ENCODE results near the gene KIF9. TPM values are rescaled to one million over a fixed set of nuclear protein-coding genes. Genes with fewer than 3 reads are reported as not detected.

The KIF9 gene
- total RNA-seq, 4 donors from 2014 or later: 1.1 to 9.2 (median 7.5) TPM

DNA sequence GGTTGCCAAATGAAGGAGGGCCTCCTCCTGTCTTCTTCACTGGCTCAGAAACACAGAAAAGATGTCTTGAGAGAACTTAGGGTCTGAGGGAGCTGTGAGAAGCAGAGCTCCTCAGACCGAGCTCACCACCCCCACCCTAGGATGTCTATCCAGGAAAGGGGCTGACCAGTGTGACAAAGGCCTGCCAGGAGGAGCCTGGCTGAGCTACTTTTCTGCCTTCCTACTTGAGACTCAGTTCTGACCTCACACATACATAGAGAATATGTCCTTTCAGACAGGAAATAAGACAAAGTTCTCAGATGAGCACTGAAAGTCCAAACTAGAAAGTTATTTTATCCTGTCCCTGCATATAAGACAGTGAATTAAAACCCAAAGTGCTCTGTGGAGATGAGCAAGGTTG, 54.5 kb downstream of the KIF9 start:
- no peak for TF ChIP-seq POLR2A (IDR thresholded peaks at IDR 0.05)
- TF ChIP-seq, protein P1, sequence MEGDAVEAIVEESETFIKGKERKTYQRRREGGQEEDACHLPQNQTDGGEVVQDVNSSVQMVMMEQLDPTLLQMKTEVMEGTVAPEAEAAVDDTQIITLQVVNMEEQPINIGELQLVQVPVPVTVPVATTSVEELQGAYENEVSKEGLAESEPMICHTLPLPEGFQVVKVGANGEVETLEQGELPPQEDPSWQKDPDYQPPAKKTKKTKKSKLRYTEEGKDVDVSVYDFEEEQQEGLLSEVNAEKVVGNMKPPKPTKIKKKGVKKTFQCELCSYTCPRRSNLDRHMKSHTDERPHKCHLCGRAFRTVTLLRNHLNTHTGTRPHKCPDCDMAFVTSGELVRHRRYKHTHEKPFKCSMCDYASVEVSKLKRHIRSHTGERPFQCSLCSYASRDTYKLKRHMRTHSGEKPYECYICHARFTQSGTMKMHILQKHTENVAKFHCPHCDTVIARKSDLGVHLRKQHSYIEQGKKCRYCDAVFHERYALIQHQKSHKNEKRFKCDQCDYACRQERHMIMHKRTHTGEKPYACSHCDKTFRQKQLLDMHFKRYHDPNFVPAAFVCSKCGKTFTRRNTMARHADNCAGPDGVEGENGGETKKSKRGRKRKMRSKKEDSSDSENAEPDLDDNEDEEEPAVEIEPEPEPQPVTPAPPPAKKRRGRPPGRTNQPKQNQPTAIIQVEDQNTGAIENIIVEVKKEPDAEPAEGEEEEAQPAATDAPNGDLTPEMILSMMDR (IDR thresholded peaks at IDR 0.05): no peak
- no peaks in the 10 kb centered on the region for H3K36me3 ChIP-seq
- no peak for DNase-seq
- no peak overlapping the region for H3K4me3 ChIP-seq
- no peaks in the 10 kb centered on the region for H3K9me3 ChIP-seq
- intact Hi-C loops (cut with DNase I): no loop called here
- no peak overlapping the region for H3K27ac ChIP-seq
- no peaks in the 10 kb centered on the region for H3K4me1 ChIP-seq
- H3K27me3 ChIP-seq: no peaks in the 10 kb centered on the region
- 0 to 100% methylated on average over 1 of the region's 1 CpG for WGBS, 2 donors

DNA sequence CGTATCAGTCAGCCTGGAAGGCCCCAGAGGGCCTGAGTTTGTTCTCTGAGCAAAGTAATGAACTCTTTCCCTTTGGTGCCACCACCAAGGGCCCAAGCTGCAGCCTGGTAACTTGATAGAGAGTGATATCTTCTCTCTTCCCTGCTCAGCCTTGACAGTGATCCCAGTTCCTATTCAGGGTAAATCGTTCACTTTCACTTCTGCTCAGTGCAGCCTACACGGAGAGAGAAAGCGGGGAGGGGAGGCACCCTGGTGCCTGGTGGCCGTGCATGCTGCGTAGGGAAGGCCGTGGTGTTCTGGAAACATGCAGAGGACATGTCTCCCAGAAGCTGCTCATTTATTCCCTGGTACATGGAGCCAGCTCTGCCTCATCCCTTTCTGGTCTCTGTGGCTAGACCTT, 54.9 kb downstream of the KIF9 start:
- H3K27me3 ChIP-seq: no peaks in the 10 kb centered on the region
- WGBS, 2 donors: 51 to 81% methylated on average over 6 to 7 of the region's 7 CpGs
- no peak overlapping the region for H3K27ac ChIP-seq
- no peaks in the 10 kb centered on the region for H3K4me1 ChIP-seq
- TF ChIP-seq POLR2A (IDR thresholded peaks at IDR 0.05): no peak
- TF ChIP-seq, protein P1 (IDR thresholded peaks at IDR 0.05): no peak
- no peak overlapping the region for H3K4me3 ChIP-seq
- intact Hi-C loops (cut with DNase I): no loop called here
- no peaks in the 10 kb centered on the region for H3K36me3 ChIP-seq
- H3K9me3 ChIP-seq: no peaks in the 10 kb centered on the region
- no peak for DNase-seq

DNA sequence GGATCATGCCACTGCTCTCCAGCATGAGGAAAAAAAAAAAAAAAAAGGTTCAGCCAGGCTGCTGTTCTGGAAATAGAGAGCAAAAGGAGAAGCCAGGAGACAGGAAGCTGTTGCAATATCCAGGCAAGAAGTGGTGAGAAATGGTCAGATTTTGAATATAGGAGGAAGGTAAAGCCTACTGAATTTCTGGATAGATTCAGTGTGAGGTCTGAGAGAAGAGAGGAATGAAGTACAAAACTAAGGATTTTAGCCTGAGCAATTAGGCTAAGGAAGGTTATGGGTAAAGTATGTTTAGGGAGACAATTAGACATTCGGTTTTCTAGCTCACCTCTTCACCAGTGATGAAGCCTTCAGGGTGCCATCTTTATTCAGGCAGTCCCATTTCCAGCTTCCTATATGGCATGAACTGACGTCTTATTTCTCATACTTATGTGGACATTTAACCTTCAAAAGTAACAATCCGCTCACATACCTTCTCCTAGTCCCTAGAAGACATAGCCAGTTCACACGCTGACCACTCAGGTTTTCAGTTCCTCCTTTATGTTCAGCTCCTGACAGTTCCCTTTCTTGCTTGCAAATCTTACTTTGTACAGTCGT, 57.2 kb downstream of the KIF9 start:
- 68 to 85% methylated on average over 5 of the region's 5 CpGs for WGBS, 2 donors
- Histone ChIP-seq H3K9me3 (no peaks in the 10 kb centered on the region), H3K27me3 (no peaks in the 10 kb centered on the region), H3K36me3 (no peaks in the 10 kb centered on the region), H3K27ac (no peak overlapping the region), H3K4me3 (no peak overlapping the region), H3K4me1 (no peaks in the 10 kb centered on the region)
- TF ChIP-seq, protein P1 (IDR thresholded peaks at IDR 0.05): no peak
- no peak for TF ChIP-seq POLR2A (IDR thresholded peaks at IDR 0.05)
- intact Hi-C loops (cut with DNase I): no loop called here
- no peak for DNase-seq

DNA sequence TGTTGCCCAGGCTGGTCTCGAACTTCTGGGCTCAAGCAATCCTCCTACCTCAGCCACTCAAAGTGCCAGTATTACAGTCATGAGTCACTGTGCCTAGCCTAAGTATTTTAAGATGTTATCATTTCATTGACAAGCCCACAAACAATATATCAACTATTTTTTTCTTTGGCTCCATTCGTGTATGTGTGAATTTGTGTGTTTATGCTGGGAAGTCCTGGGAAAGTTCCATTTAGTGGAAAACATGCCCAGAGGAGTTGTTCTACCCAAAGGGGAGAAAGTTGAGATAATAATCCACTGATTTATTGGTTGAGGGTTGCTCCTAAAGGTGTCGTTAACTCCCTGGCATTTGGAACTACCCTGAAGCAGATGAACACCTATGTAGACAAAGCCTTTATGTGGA, 58.8 kb downstream of the KIF9 start:
- H3K4me3 ChIP-seq: no peak overlapping the region
- no peaks in the 10 kb centered on the region for H3K4me1 ChIP-seq
- 68 to 73% methylated on average over 3 of the region's 3 CpGs for WGBS, 2 donors
- no peaks in the 10 kb centered on the region for H3K27me3 ChIP-seq
- H3K9me3 ChIP-seq: no peaks in the 10 kb centered on the region
- intact Hi-C loops (cut with DNase I): no loop called here
- no peak for TF ChIP-seq POLR2A (IDR thresholded peaks at IDR 0.05)
- TF ChIP-seq, protein P1 (IDR thresholded peaks at IDR 0.05): no peak
- DNase-seq: no peak
- H3K27ac ChIP-seq: no peak overlapping the region
- H3K36me3 ChIP-seq: no peaks in the 10 kb centered on the region

DNA sequence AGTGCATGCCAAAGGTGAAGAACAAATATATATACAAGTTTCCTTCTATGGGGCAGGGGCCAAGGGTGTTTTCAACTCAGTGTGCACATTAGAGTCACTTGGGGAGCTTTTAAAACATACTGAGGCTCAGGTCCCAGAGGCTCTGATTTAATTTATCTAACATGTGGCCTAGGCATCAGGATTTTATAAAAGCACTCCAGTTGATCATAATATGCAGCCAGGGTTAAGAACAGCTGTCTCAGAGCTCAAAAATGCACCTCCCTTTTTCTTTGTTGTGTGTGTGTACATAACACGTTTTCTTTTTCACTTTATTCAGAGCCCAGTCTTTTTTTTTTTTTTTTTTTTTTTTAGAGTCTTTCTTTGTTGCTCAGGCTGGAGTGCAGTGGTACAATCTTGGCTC, 60.8 kb downstream of the KIF9 start:
- Histone ChIP-seq H3K9me3 (no peaks in the 10 kb centered on the region), H3K4me3 (no peak overlapping the region), H3K4me1 (no peaks in the 10 kb centered on the region), H3K36me3 (no peaks in the 10 kb centered on the region), H3K27ac (no peak overlapping the region), H3K27me3 (no peaks in the 10 kb centered on the region)
- no peak for DNase-seq
- 7 to 21% methylated on average over 1 of the region's 1 CpG for WGBS, 2 donors
- TF ChIP-seq POLR2A (IDR thresholded peaks at IDR 0.05): no peak
- TF ChIP-seq, protein P1 (IDR thresholded peaks at IDR 0.05): no peak
- intact Hi-C loops (cut with DNase I): no loop called here

All from esophagus squamous epithelium (tissue), 5 donors.